Osteoblast (primary cell): ENCODE measurements around the gene C11orf91. TPM values are rescaled to one million over a fixed set of nuclear protein-coding genes. Genes with fewer than 3 reads are reported as not detected.

ENCODE experiments used
- DNase-seq: peaks from one replicate; pipeline ENCODE4 v3.0.0; 2011; ENCODE audit warnings: low spot score, mixed read lengths; ENCODE audit not compliant: insufficient read length; ENCODE audit errors: missing footprints
- H2AFZ ChIP-seq: 2 replicates; pipeline ENCODE4 v1.6.0; 2011; ENCODE audit warnings: mild to moderate bottlenecking, low read length
- H3K27ac ChIP-seq: 2 replicates; pipeline ENCODE4 v1.5.1; 2011; ENCODE audit warnings: mild to moderate bottlenecking, low read depth, low read length, moderate library complexity
- H3K27me3 ChIP-seq: 2 replicates; pipeline ENCODE4 v1.6.0; 2012; ENCODE audit warnings: mild to moderate bottlenecking, control low read depth, inconsistent platforms, low read length, moderate library complexity; ENCODE audit not compliant: insufficient read depth
- H3K36me3 ChIP-seq: 2 replicates; pipeline ENCODE4 v1.5.1; 2011; ENCODE audit warnings: mild to moderate bottlenecking, low read length, control low read depth, moderate library complexity; ENCODE audit not compliant: insufficient read depth
- H3K4me1 ChIP-seq: 2 replicates; pipeline ENCODE4 v1.5.1; 2011; ENCODE audit warnings: mild to moderate bottlenecking, low read length, control low read depth, moderate library complexity; ENCODE audit not compliant: insufficient read depth
- H3K4me2 ChIP-seq: 2 replicates; pipeline ENCODE4 v1.6.0; 2011; ENCODE audit warnings: mild to moderate bottlenecking, low read length; ENCODE audit not compliant: insufficient read depth
- H3K4me3 ChIP-seq: fragments of 200-600 bp; sonication (generic); 3 replicates; pipeline ENCODE4 v1.5.1; 2012; ENCODE audit warnings: mild to moderate bottlenecking, low read length, inconsistent platforms; ENCODE audit not compliant: insufficient read depth
- H3K79me2 ChIP-seq: 2 replicates; pipeline ENCODE4 v1.6.0; 2012; ENCODE audit warnings: mild to moderate bottlenecking, low read length, control low read depth, inconsistent platforms; ENCODE audit not compliant: insufficient read depth
- H3K9me3 ChIP-seq: 2 replicates; pipeline ENCODE4 v1.5.1; 2011; ENCODE audit warnings: low read depth, low read length, control low read depth
- H4K20me1 ChIP-seq: 2 replicates; pipeline ENCODE4 v1.6.0; 2012; ENCODE audit warnings: mild to moderate bottlenecking, low read length, control low read depth; ENCODE audit not compliant: insufficient read depth
- CTCF ChIP-seq: IDR thresholded peaks from 2 replicates; pipeline ENCODE4 v1.5.1; 2011; ENCODE audit warnings: mild to moderate bottlenecking, low read depth, low read length, moderate library complexity; ENCODE audit errors: extremely low read depth
- total RNA-seq: library from RNA; depleted of rRNA; stranded (reverse); fragments of >200 nt; gene quantifications from 2 replicates; pipeline ENCODE4 v1.2.3, GENCODE V29; 2012

C11orf91 gene
- total RNA-seq, 1 donor = not detected

- H3K9me3 ChIP-seq = no peaks in the 10 kb centered on the region
- H3K27me3 ChIP-seq = no peaks in the 10 kb centered on the region
- no peak overlapping the region for H2AFZ ChIP-seq
- peak overlapping the region; percentile 69 for H3K4me2 ChIP-seq
- no peak for DNase-seq
- H3K4me1 ChIP-seq = peaks cover 55% of the 10 kb centered on the region
- H4K20me1 ChIP-seq = no peaks in the 10 kb centered on the region
- H3K36me3 ChIP-seq = no peaks in the 10 kb centered on the region
- H3K79me2 ChIP-seq = no peaks in the 10 kb centered on the region
- H3K27ac ChIP-seq = peak overlapping the region; percentile 99
- peak overlapping the region; percentile 48 for H3K4me3 ChIP-seq
- TF ChIP-seq CTCF = no peak
These were observed 9.4 kb downstream of the C11orf91 start for GRCh38 chr11:33691066-33691864.

- Histone ChIP-seq H3K4me3 (peak overlapping the region; percentile 20), H3K27ac (peak overlapping the region; percentile 99), H2AFZ (peak overlapping the region; percentile 47), H4K20me1 (no peaks in the 10 kb centered on the region), H3K9me3 (no peaks in the 10 kb centered on the region), H3K27me3 (no peaks in the 10 kb centered on the region), H3K4me2 (peak overlapping the region; percentile 69), H3K36me3 (no peaks in the 10 kb centered on the region), H3K4me1 (peaks cover 55% of the 10 kb centered on the region), H3K79me2 (no peaks in the 10 kb centered on the region)
- peak; percentile 90 for DNase-seq
- TF ChIP-seq CTCF = no peak
These were observed 10.1 kb downstream of the C11orf91 start for GRCh38 chr11:33690290-33691065.

GRCh38 chr11:33689501-33689900 is 11.1 kb downstream of the C11orf91 start:
- no peak for DNase-seq
- Histone ChIP-seq H3K4me3 (no peak overlapping the region), H3K27ac (peak overlapping the region; percentile 99), H3K79me2 (no peaks in the 10 kb centered on the region), H3K4me1 (peaks cover 48% of the 10 kb centered on the region), H2AFZ (peak overlapping the region; percentile 30), H3K4me2 (peak overlapping the region; percentile 59), H3K36me3 (no peaks in the 10 kb centered on the region), H4K20me1 (no peaks in the 10 kb centered on the region), H3K9me3 (no peaks in the 10 kb centered on the region), H3K27me3 (no peaks in the 10 kb centered on the region)
- TF ChIP-seq CTCF = no peak

GRCh38 chr11:33689085-33689484 is 11.5 kb downstream of the C11orf91 start:
- DNase-seq = no peak
- Histone ChIP-seq H3K4me1 (peaks cover 47% of the 10 kb centered on the region), H3K4me3 (no peak overlapping the region), H3K9me3 (no peaks in the 10 kb centered on the region), H4K20me1 (no peaks in the 10 kb centered on the region), H3K4me2 (no peak overlapping the region), H3K27ac (peak overlapping the region; percentile 99), H2AFZ (peak overlapping the region; percentile 30), H3K79me2 (no peaks in the 10 kb centered on the region), H3K27me3 (no peaks in the 10 kb centered on the region), H3K36me3 (no peaks in the 10 kb centered on the region)
- TF ChIP-seq CTCF = no peak
